GM23248 (cell line): ENCODE data around the gene PRR29. TPM values are rescaled to one million over a fixed set of nuclear protein-coding genes. Genes with fewer than 3 reads are reported as not detected.

Experiments
- DNase-seq: peaks from one replicate; pipeline ENCODE4 v3.0.0-alpha.2; 2015
- H2AFZ ChIP-seq: fragments of 200-600 bp; sonication (generic); 2 replicates; pipeline ENCODE4 v1.6.1; 2016; ENCODE audit warnings: antibody characterized with exemption
- H3F3A ChIP-seq: fragments of 200-600 bp; sonication (generic); 2 replicates; pipeline ENCODE4 v1.6.1; 2016; ENCODE audit warnings: mild to moderate bottlenecking, antibody characterized with exemption, mixed run types; ENCODE audit not compliant: insufficient read depth
- H3K27ac ChIP-seq: fragments of 200-600 bp; sonication (generic); 2 replicates; pipeline ENCODE4 v1.5.1; 2016; ENCODE audit warnings: mild to moderate bottlenecking
- H3K27me3 ChIP-seq: fragments of 200-600 bp; sonication (generic); replicated peaks from 2 replicates; pipeline ENCODE4 v1.6.1; 2016; ENCODE audit warnings: mild to moderate bottlenecking; ENCODE audit not compliant: insufficient read depth
- H3K36me3 ChIP-seq: fragments of 200-600 bp; sonication (generic); 2 replicates; pipeline ENCODE4 v1.6.1; 2016; ENCODE audit warnings: low read depth, mild to moderate bottlenecking
- H3K4me1 ChIP-seq: fragments of 200-600 bp; sonication (generic); 2 replicates; pipeline ENCODE4 v1.6.1; 2016; ENCODE audit warnings: mild to moderate bottlenecking; ENCODE audit not compliant: insufficient read depth
- H3K4me2 ChIP-seq: fragments of 200-600 bp; sonication (generic); one replicate; pipeline ENCODE4 v1.6.1; 2016; ENCODE audit warnings: mild to moderate bottlenecking; ENCODE audit not compliant: unreplicated experiment
- H3K4me3 ChIP-seq: fragments of 200-600 bp; sonication (generic); 2 replicates; pipeline ENCODE4 v1.5.1; 2016; ENCODE audit warnings: mild to moderate bottlenecking
- H3K79me2 ChIP-seq: fragments of 200-600 bp; sonication (generic); 2 replicates; pipeline ENCODE4 v1.6.1; 2016; ENCODE audit warnings: mild to moderate bottlenecking; ENCODE audit not compliant: insufficient read depth
- H3K9ac ChIP-seq: fragments of 200-600 bp; sonication (generic); 2 replicates; pipeline ENCODE4 v1.6.1; 2016; ENCODE audit warnings: mild to moderate bottlenecking
- H3K9me2 ChIP-seq: fragments of 200-600 bp; sonication (generic); 2 replicates; pipeline ENCODE4 v1.6.1; 2016; ENCODE audit warnings: mixed run types, mild to moderate bottlenecking, moderate library complexity; ENCODE audit not compliant: insufficient read depth
- H3K9me3 ChIP-seq: fragments of 200-600 bp; sonication (generic); one replicate; pipeline ENCODE4 v1.6.1; 2017; ENCODE audit warnings: low read depth
- H4K20me1 ChIP-seq: fragments of 200-600 bp; sonication (generic); 2 replicates; pipeline ENCODE4 v1.6.0; 2016; ENCODE audit not compliant: insufficient read depth
- EZH2 ChIP-seq: fragments of 200-600 bp; sonication (generic); IDR thresholded peaks from 2 replicates; pipeline ENCODE4 v1.6.1; 2018; ENCODE audit warnings: antibody characterized with exemption, mild to moderate bottlenecking; ENCODE audit not compliant: insufficient read depth, poor library complexity, severe bottlenecking
- EZH2phosphoT487 ChIP-seq: fragments of 200-600 bp; sonication (generic); IDR thresholded peaks from 2 replicates; pipeline ENCODE4 v1.6.1; 2018; ENCODE audit warnings: antibody characterized with exemption, moderate library complexity, mild to moderate bottlenecking, low read depth; ENCODE audit not compliant: insufficient read depth
- WGBS, 2 experiments: methylation state at CpG; one replicate each; pipeline ENCODE4 v1.1.6; 2015 to 2017; ENCODE audit warnings: low lambda C conversion rate in 2 of 2, low coverage in 1 of 2; ENCODE audit errors: missing lambda C conversion rate in 2 of 2; 5-methylcytosine and 5-hydroxymethylcytosine counted together
- in situ Hi-C: fragments of 300-500 bp; cut with MboI; formaldehyde crosslinking; loops from 2 replicates; pipeline ENCODE4 v1.15.0; 2020
- polyA plus RNA-seq: library from polyadenylated mRNA; unstranded; fragments of >200 nt; fragmentation: Nextera tagmentation; extraction: Ambion mirVana; gene quantifications from 2 replicates; pipeline ENCODE4 v1.2.1, GENCODE V29; 2016
- total RNA-seq: library from RNA; depleted of rRNA; stranded (reverse); fragments of >200 nt; shearing (Covaris generic); gene quantifications from 2 replicates; pipeline ENCODE4 v1.2.3, GENCODE V29; 2014; rRNA removed

Gene PRR29
- total and polyA plus RNA-seq, 2 experiments from 2014 or later: not detected

- no peak overlapping the region for H2AFZ ChIP-seq
- no peaks in the 10 kb centered on the region for H3K27me3 ChIP-seq
- H3K9me3 ChIP-seq: no peaks in the 10 kb centered on the region
- H3K27ac ChIP-seq: no peak overlapping the region
- H3K9me2 ChIP-seq: no peaks in the 10 kb centered on the region
- 96 to 97% methylated on average over 9 of the region's 9 CpGs for WGBS, 2 experiments
- H3K36me3 ChIP-seq: no peaks in the 10 kb centered on the region; the same call in none of the 2 replicates
- no peaks in the 10 kb centered on the region for H3K4me1 ChIP-seq
- no peak for DNase-seq
- H3K4me2 ChIP-seq: no peak overlapping the region
- no peaks in the 10 kb centered on the region for H3K79me2 ChIP-seq
- in situ Hi-C loops: no loop called here
- no peak overlapping the region for H3K4me3 ChIP-seq
- H3K9ac ChIP-seq: no peak overlapping the region
- H4K20me1 ChIP-seq: no peaks in the 10 kb centered on the region
- no peaks in the 10 kb centered on the region for H3F3A ChIP-seq
- no peak for TF ChIP-seq EZH2
- TF ChIP-seq EZH2phosphoT487: no peak
Measured at GRCh38 chr17:64048805-64049204, 50.7 kb downstream of the PRR29 start.

DNA sequence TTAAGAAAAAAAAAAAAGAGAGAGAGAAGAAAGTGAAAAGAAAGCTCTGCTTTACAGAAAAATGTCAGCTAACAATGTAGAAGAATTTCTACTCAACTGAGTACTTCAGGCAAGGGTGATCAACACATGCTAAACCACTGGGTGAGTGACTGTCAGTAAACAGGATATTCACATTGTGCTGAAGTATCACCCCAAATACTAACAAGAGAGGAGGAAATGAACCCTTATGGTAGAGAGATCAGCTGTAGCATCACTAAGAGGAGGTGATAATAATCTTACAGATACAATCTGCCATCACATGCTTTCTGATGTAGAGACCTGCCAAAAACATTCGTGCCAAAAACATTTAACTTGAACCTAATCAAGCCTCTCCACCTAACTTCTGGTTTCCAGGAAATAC, 53.0 kb downstream of the PRR29 start:
- H3K9ac ChIP-seq: no peak overlapping the region
- WGBS, 2 experiments: 88 to 94% methylated on average over 1 of the region's 1 CpG
- H3K27ac ChIP-seq: no peak overlapping the region
- no peak overlapping the region for H3K4me3 ChIP-seq
- H3K9me2 ChIP-seq: no peaks in the 10 kb centered on the region
- H4K20me1 ChIP-seq: no peaks in the 10 kb centered on the region
- TF ChIP-seq EZH2phosphoT487: no peak
- no peak for TF ChIP-seq EZH2
- no peak for DNase-seq
- H3K27me3 ChIP-seq: no peaks in the 10 kb centered on the region
- no peak overlapping the region for H3K4me2 ChIP-seq
- no peaks in the 10 kb centered on the region for H3K79me2 ChIP-seq
- in situ Hi-C loops: no loop called here
- no peak overlapping the region for H2AFZ ChIP-seq
- H3F3A ChIP-seq: no peaks in the 10 kb centered on the region
- H3K9me3 ChIP-seq: no peaks in the 10 kb centered on the region
- H3K36me3 ChIP-seq: no peaks in the 10 kb centered on the region; the same call in none of the 2 replicates
- H3K4me1 ChIP-seq: no peaks in the 10 kb centered on the region

DNA sequence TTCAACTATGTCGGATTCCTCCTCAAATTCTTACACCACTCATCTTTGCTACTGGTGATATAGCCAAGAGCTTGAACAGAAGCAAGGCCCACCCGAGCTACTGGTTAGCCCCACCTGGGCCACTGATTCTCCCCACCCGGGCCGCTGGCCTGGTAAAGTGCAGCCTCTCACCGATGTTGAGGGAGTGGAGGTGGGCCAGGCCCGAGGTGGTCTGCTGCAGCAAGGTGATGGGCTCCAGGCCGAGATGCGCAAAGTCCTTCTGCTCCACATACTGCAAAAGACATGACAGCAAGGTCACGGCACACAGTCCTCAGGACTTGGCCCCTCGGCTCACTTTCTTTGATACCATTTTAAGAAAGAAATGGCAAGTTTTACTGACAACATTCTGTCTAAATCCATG, 55.0 kb downstream of the PRR29 start:
- H3K4me3 ChIP-seq: no peak overlapping the region
- H3K4me2 ChIP-seq: no peak overlapping the region
- no peaks in the 10 kb centered on the region for H3K9me2 ChIP-seq
- no peaks in the 10 kb centered on the region for H4K20me1 ChIP-seq
- in situ Hi-C loops: no loop called here
- H3K27me3 ChIP-seq: no peaks in the 10 kb centered on the region
- 92 to 93% methylated on average over 10 of the region's 10 CpGs for WGBS, 2 experiments
- DNase-seq: no peak
- no peak overlapping the region for H3K27ac ChIP-seq
- H3F3A ChIP-seq: no peaks in the 10 kb centered on the region
- no peak for TF ChIP-seq EZH2phosphoT487
- TF ChIP-seq EZH2: no peak
- H3K9me3 ChIP-seq: no peaks in the 10 kb centered on the region
- H3K9ac ChIP-seq: no peak overlapping the region
- peaks cover 4% of the 10 kb centered on the region for H3K36me3 ChIP-seq
- H3K79me2 ChIP-seq: no peaks in the 10 kb centered on the region
- H3K4me1 ChIP-seq: no peaks in the 10 kb centered on the region
- H2AFZ ChIP-seq: no peak overlapping the region

Other genes with a start within 250 kb of the PRR29 start
- 72.2 and 74.2 TPM in 2 replicates for gene CCDC47, start 224.8 kb upstream of the PRR29 start, total RNA-seq
- gene CCDC47, start 224.8 kb upstream of the PRR29 start, polyA plus RNA-seq: 60.5 and 61.6 TPM in 2 replicates
- 49.6 and 52.6 TPM in 2 replicates for gene DDX42, start 224.2 kb upstream of the PRR29 start, total RNA-seq
- 33.9 and 37.2 TPM in 2 replicates for gene DDX42, start 224.2 kb upstream of the PRR29 start, polyA plus RNA-seq
- gene PSMC5, start 170.9 kb upstream of the PRR29 start, total RNA-seq: 36.2 and 60.5 TPM in 2 replicates
- gene PSMC5, start 170.9 kb upstream of the PRR29 start, polyA plus RNA-seq: 178 and 180 TPM in 2 replicates
- gene FTSJ3, start 170.7 kb upstream of the PRR29 start, total RNA-seq: 38.1 and 47.3 TPM in 2 replicates
- 27.6 and 29.2 TPM in 2 replicates for gene FTSJ3, start 170.7 kb upstream of the PRR29 start, polyA plus RNA-seq
- 85.1 and 88.5 TPM in 2 replicates for gene SMARCD2, start 155.7 kb upstream of the PRR29 start, total RNA-seq
- 28.9 and 29.3 TPM in 2 replicates for gene SMARCD2, start 155.7 kb upstream of the PRR29 start, polyA plus RNA-seq
- not detected in 2 replicates for gene CSH2, start 124.7 kb upstream of the PRR29 start, total RNA-seq
- gene CSH2, start 124.7 kb upstream of the PRR29 start, polyA plus RNA-seq: not detected in 2 replicates
- not detected in 2 replicates for gene GH2, start 116.4 kb upstream of the PRR29 start, total RNA-seq
- not detected in 2 replicates for gene GH2, start 116.4 kb upstream of the PRR29 start, polyA plus RNA-seq
- gene CSH1, start 101.8 kb upstream of the PRR29 start, total RNA-seq: not detected in 2 replicates
- not detected in 2 replicates for gene CSH1, start 101.8 kb upstream of the PRR29 start, polyA plus RNA-seq
- gene CSHL1, start 87.1 kb upstream of the PRR29 start, total RNA-seq: not detected in 2 replicates
- not detected in 2 replicates for gene CSHL1, start 87.1 kb upstream of the PRR29 start, polyA plus RNA-seq
- not detected in 2 replicates for gene GH1, start 79.5 kb upstream of the PRR29 start, total RNA-seq
- gene GH1, start 79.5 kb upstream of the PRR29 start, polyA plus RNA-seq: not detected in 2 replicates
- gene CD79B, start 66.0 kb upstream of the PRR29 start, total RNA-seq: not detected in 2 replicates
- not detected in 2 replicates for gene CD79B, start 66.0 kb upstream of the PRR29 start, polyA plus RNA-seq
- gene SCN4A, start 25.4 kb upstream of the PRR29 start, total RNA-seq: not detected in 2 replicates
- gene SCN4A, start 25.4 kb upstream of the PRR29 start, polyA plus RNA-seq: not detected in 2 replicates
- 0.97 and 3.4 TPM in 2 replicates for gene ICAM2, start 22.3 kb downstream of the PRR29 start, total RNA-seq
- gene ICAM2, start 22.3 kb downstream of the PRR29 start, polyA plus RNA-seq: 0.94 and 1.3 TPM in 2 replicates
- 5.7 and 5.8 TPM in 2 replicates for gene ERN1, start 131.8 kb downstream of the PRR29 start, total RNA-seq
- 9.9 and 13.7 TPM in 2 replicates for gene ERN1, start 131.8 kb downstream of the PRR29 start, polyA plus RNA-seq